ENCODE measurements around the gene CPNE1.
A peak's percentile ranks its signal among the peaks of the same experiment; 100 is the strongest.

The CPNE1 gene

GRCh38 chr20:35611482-35611881 is 53.2 kb downstream of the CPNE1 start:
- Histone ChIP-seq H3K9ac (ENCODE audit: low read depth, low read length) (no peak overlapping the region), H3K27me3 (ENCODE audit: control insufficient read depth, insufficient read depth, low read length) (peaks cover 4% of the 10 kb centered on the region), H3K9me3 (ENCODE audit: control insufficient read depth, insufficient read depth, low read length) (no peaks in the 10 kb centered on the region), H3K4me1 (ENCODE audit: control insufficient read depth, insufficient read depth, low read length) (no peaks in the 10 kb centered on the region), H3K36me3 (ENCODE audit: control insufficient read depth, insufficient read depth, low read length) (no peaks in the 10 kb centered on the region), H3K4me3 (ENCODE audit: low read depth, low read length) (no peak overlapping the region)

- H3K4me1 ChIP-seq (ENCODE audit: control insufficient read depth, insufficient read depth, low read length), result no peaks in the 10 kb centered on the region
- no peaks in the 10 kb centered on the region for H3K9me3 ChIP-seq (ENCODE audit: control insufficient read depth, insufficient read depth, low read length)
- no peaks in the 10 kb centered on the region for H3K36me3 ChIP-seq (ENCODE audit: control insufficient read depth, insufficient read depth, low read length)
Measured at GRCh38 chr20:35610833-35611427, 53.8 kb downstream of the CPNE1 start.

GRCh38 chr20:35607003-35607735 is 57.5 kb downstream of the CPNE1 start:
- Histone ChIP-seq H3K9me3 (ENCODE audit: control insufficient read depth, insufficient read depth, low read length) (no peaks in the 10 kb centered on the region), H3K36me3 (ENCODE audit: control insufficient read depth, insufficient read depth, low read length) (no peaks in the 10 kb centered on the region), H3K4me3 (ENCODE audit: low read depth, low read length) (no peak overlapping the region), H3K9ac (ENCODE audit: low read depth, low read length) (no peak overlapping the region), H3K27me3 (ENCODE audit: control insufficient read depth, insufficient read depth, low read length) (peaks cover 15% of the 10 kb centered on the region), H3K4me1 (ENCODE audit: control insufficient read depth, insufficient read depth, low read length) (no peaks in the 10 kb centered on the region)

More at GRCh38 chr20:35610833-35611427, 53.8 kb downstream of the CPNE1 start:
- no peak overlapping the region for H3K4me3 ChIP-seq (ENCODE audit: low read depth, low read length)
- H3K27me3 ChIP-seq (ENCODE audit: control insufficient read depth, insufficient read depth, low read length), result peaks cover 4% of the 10 kb centered on the region
- no peak overlapping the region for H3K9ac ChIP-seq (ENCODE audit: low read depth, low read length)

GRCh38 chr20:35606127-35606526 is 58.6 kb downstream of the CPNE1 start:
- no peak overlapping the region for H3K4me3 ChIP-seq (ENCODE audit: low read depth, low read length)
- H3K9ac ChIP-seq (ENCODE audit: low read depth, low read length), result no peak overlapping the region
- no peaks in the 10 kb centered on the region for H3K36me3 ChIP-seq (ENCODE audit: control insufficient read depth, insufficient read depth, low read length)
- H3K4me1 ChIP-seq (ENCODE audit: control insufficient read depth, insufficient read depth, low read length), result no peaks in the 10 kb centered on the region
- H3K27me3 ChIP-seq (ENCODE audit: control insufficient read depth, insufficient read depth, low read length), result peaks cover 20% of the 10 kb centered on the region
- H3K9me3 ChIP-seq (ENCODE audit: control insufficient read depth, insufficient read depth, low read length), result no peaks in the 10 kb centered on the region

GRCh38 chr20:35604449-35604747 is 60.3 kb downstream of the CPNE1 start:
- no peak overlapping the region for H3K4me3 ChIP-seq (ENCODE audit: low read depth, low read length)
- H3K4me1 ChIP-seq (ENCODE audit: control insufficient read depth, insufficient read depth, low read length), result no peaks in the 10 kb centered on the region
- no peaks in the 10 kb centered on the region for H3K36me3 ChIP-seq (ENCODE audit: control insufficient read depth, insufficient read depth, low read length)
- H3K27me3 ChIP-seq (ENCODE audit: control insufficient read depth, insufficient read depth, low read length), result peaks cover 33% of the 10 kb centered on the region
- no peak overlapping the region for H3K9ac ChIP-seq (ENCODE audit: low read depth, low read length)
- H3K9me3 ChIP-seq (ENCODE audit: control insufficient read depth, insufficient read depth, low read length), result no peaks in the 10 kb centered on the region

GRCh38 chr20:35603695-35604448 is 60.8 kb downstream of the CPNE1 start:
- H3K4me3 ChIP-seq (ENCODE audit: low read depth, low read length), result no peak overlapping the region
- H3K4me1 ChIP-seq (ENCODE audit: control insufficient read depth, insufficient read depth, low read length), result no peaks in the 10 kb centered on the region
- H3K9ac ChIP-seq (ENCODE audit: low read depth, low read length), result no peak overlapping the region
- H3K9me3 ChIP-seq (ENCODE audit: control insufficient read depth, insufficient read depth, low read length), result no peaks in the 10 kb centered on the region
- peaks cover 36% of the 10 kb centered on the region for H3K27me3 ChIP-seq (ENCODE audit: control insufficient read depth, insufficient read depth, low read length)
- no peaks in the 10 kb centered on the region for H3K36me3 ChIP-seq (ENCODE audit: control insufficient read depth, insufficient read depth, low read length)

GRCh38 chr20:35602851-35603495 is 61.7 kb downstream of the CPNE1 start:
- no peaks in the 10 kb centered on the region for H3K4me1 ChIP-seq (ENCODE audit: control insufficient read depth, insufficient read depth, low read length)
- H3K9ac ChIP-seq (ENCODE audit: low read depth, low read length), result no peak overlapping the region
- peaks cover 36% of the 10 kb centered on the region for H3K27me3 ChIP-seq (ENCODE audit: control insufficient read depth, insufficient read depth, low read length)
- no peak overlapping the region for H3K4me3 ChIP-seq (ENCODE audit: low read depth, low read length)
- H3K36me3 ChIP-seq (ENCODE audit: control insufficient read depth, insufficient read depth, low read length), result no peaks in the 10 kb centered on the region
- no peaks in the 10 kb centered on the region for H3K9me3 ChIP-seq (ENCODE audit: control insufficient read depth, insufficient read depth, low read length)

GRCh38 chr20:35601990-35602389 is 62.7 kb downstream of the CPNE1 start:
- H3K4me3 ChIP-seq (ENCODE audit: low read depth, low read length), result peak overlapping the region; percentile 71
- H3K36me3 ChIP-seq (ENCODE audit: control insufficient read depth, insufficient read depth, low read length), result no peaks in the 10 kb centered on the region
- no peaks in the 10 kb centered on the region for H3K9me3 ChIP-seq (ENCODE audit: control insufficient read depth, insufficient read depth, low read length)
- H3K27me3 ChIP-seq (ENCODE audit: control insufficient read depth, insufficient read depth, low read length), result peaks cover 36% of the 10 kb centered on the region
- H3K4me1 ChIP-seq (ENCODE audit: control insufficient read depth, insufficient read depth, low read length), result no peaks in the 10 kb centered on the region
- H3K9ac ChIP-seq (ENCODE audit: low read depth, low read length), result peak overlapping the region; percentile 16

GRCh38 chr20:35600993-35601973 is 63.4 kb downstream of the CPNE1 start:
- peak overlapping the region; percentile 71 for H3K4me3 ChIP-seq (ENCODE audit: low read depth, low read length)
- no peaks in the 10 kb centered on the region for H3K9me3 ChIP-seq (ENCODE audit: control insufficient read depth, insufficient read depth, low read length)
- no peaks in the 10 kb centered on the region for H3K4me1 ChIP-seq (ENCODE audit: control insufficient read depth, insufficient read depth, low read length)
- H3K9ac ChIP-seq (ENCODE audit: low read depth, low read length), result peak overlapping the region; percentile 16
- H3K36me3 ChIP-seq (ENCODE audit: control insufficient read depth, insufficient read depth, low read length), result no peaks in the 10 kb centered on the region
- H3K27me3 ChIP-seq (ENCODE audit: control insufficient read depth, insufficient read depth, low read length), result peaks cover 36% of the 10 kb centered on the region

- no peak overlapping the region for H3K9ac ChIP-seq (ENCODE audit: low read depth, low read length)
- no peaks in the 10 kb centered on the region for H3K36me3 ChIP-seq (ENCODE audit: control insufficient read depth, insufficient read depth, low read length)
- H3K4me3 ChIP-seq (ENCODE audit: low read depth, low read length), result peak overlapping the region; percentile 71
- peaks cover 36% of the 10 kb centered on the region for H3K27me3 ChIP-seq (ENCODE audit: control insufficient read depth, insufficient read depth, low read length)
- H3K4me1 ChIP-seq (ENCODE audit: control insufficient read depth, insufficient read depth, low read length), result no peaks in the 10 kb centered on the region
- no peaks in the 10 kb centered on the region for H3K9me3 ChIP-seq (ENCODE audit: control insufficient read depth, insufficient read depth, low read length)
Measured at GRCh38 chr20:35600176-35600992, 64.3 kb downstream of the CPNE1 start.

Data from iPS-15b (cell line).